Iris pigment epithelial cell (primary cell): ENCODE results near the gene DCP1B.
A peak's percentile ranks its signal among the peaks of the same experiment; 100 is the strongest.

Experiments used
- DNase-seq: peaks from one replicate; pipeline ENCODE4 v3.0.0-alpha.2; 2011; ENCODE audit warnings: low read depth

The DCP1B gene

GRCh38 chr12:2017546-2018337 is 13.5 kb upstream of the DCP1B start:
- DNase-seq: no peak

GRCh38 chr12:2016862-2017545 is 12.7 kb upstream of the DCP1B start:
- no peak for DNase-seq

GRCh38 chr12:2014231-2014630 is 10.0 kb upstream of the DCP1B start:
- DNase-seq: no peak

- peak; percentile 17 for DNase-seq
Observed at GRCh38 chr12:2013527-2014223, 9.4 kb upstream of the DCP1B start.

- no peak for DNase-seq
Observed at GRCh38 chr12:2013086-2013485, 8.8 kb upstream of the DCP1B start.

- DNase-seq: no peak
Observed at GRCh38 chr12:2011643-2012607, 7.7 kb upstream of the DCP1B start.

- DNase-seq: peak; percentile 12
Observed at GRCh38 chr12:2009623-2010022, 5.4 kb upstream of the DCP1B start.

- peak; percentile 65 for DNase-seq
Observed at GRCh38 chr12:2008677-2009076, 4.4 kb upstream of the DCP1B start.

- DNase-seq: peak; percentile 44
Observed at GRCh38 chr12:2003676-2004112, 563 bp downstream of the DCP1B start.

GRCh38 chr12:1995205-1995896 is 8.9 kb downstream of the DCP1B start:
- DNase-seq: peak; percentile 10

- DNase-seq: no peak
Observed at GRCh38 chr12:1994429-1995143, 9.7 kb downstream of the DCP1B start.

- DNase-seq: peak; percentile 95
Observed at GRCh38 chr12:1993871-1994371, 10.3 kb downstream of the DCP1B start.

GRCh38 chr12:1993341-1993740 is 10.9 kb downstream of the DCP1B start:
- peak; percentile 96 for DNase-seq

- no peak for DNase-seq
Observed at GRCh38 chr12:1992732-1993131, 11.5 kb downstream of the DCP1B start.

- no peak for DNase-seq
Observed at GRCh38 chr12:1989111-1989510, 15.1 kb downstream of the DCP1B start.

GRCh38 chr12:1984759-1985158 is 19.5 kb downstream of the DCP1B start:
- no peak for DNase-seq

- DNase-seq: no peak
Observed at GRCh38 chr12:1980282-1980681, 24.0 kb downstream of the DCP1B start.

- peak; percentile 59 for DNase-seq
Observed at GRCh38 chr12:1978078-1978862, 26.0 kb downstream of the DCP1B start.

- no peak for DNase-seq
Observed at GRCh38 chr12:1977588-1977987, 26.7 kb downstream of the DCP1B start.
